Stomach (tissue), 9 donors: ENCODE results near the gene MYCBP2. TPM values are rescaled to one million over a fixed set of nuclear protein-coding genes. Genes with fewer than 3 reads are reported as not detected.

Experiments used
- DNase-seq, 2 donors: peaks; one replicate each; pipeline versions ENCODE4 v3.0.0 to v3.0.0-alpha.2; 2013 to 2019
- H3K27ac ChIP-seq, 5 donors: fragments of 200-600 bp in 4 of 5; sonication (generic) in 4 of 5; one replicate each; pipeline ENCODE4 v1.5.1; 2013 to 2019; ENCODE audit warnings: mild to moderate bottlenecking in 1 of 5, moderate library complexity in 1 of 5
- H3K27me3 ChIP-seq, 3 donors: fragments of 200-600 bp; sonication (generic); one replicate each; pipeline ENCODE4 v1.5.1; 2017 to 2019; ENCODE audit warnings: mixed run types in 1 of 3
- H3K36me3 ChIP-seq, 4 donors: fragments of 200-600 bp; sonication (generic); 1 replicate in 3 of 4; 2 replicates in 1 of 4; pipeline ENCODE4 v1.5.1; 2016 to 2019
- H3K4me1 ChIP-seq, 4 donors: fragments of 200-600 bp; sonication (generic); one replicate each; pipeline ENCODE4 v1.5.1; 2016 to 2019
- H3K4me3 ChIP-seq, 4 donors: fragments of 200-600 bp; sonication (generic) in 3 of 4; one replicate each; pipeline ENCODE4 v1.5.1; 2016 to 2019; ENCODE audit warnings: mild to moderate bottlenecking in 1 of 4
- H3K9me3 ChIP-seq, 4 donors: fragments of 200-600 bp; sonication (generic); one replicate each; pipeline ENCODE4 v1.5.1; 2016 to 2019
- EP300 ChIP-seq: sonication (generic); formaldehyde crosslinking; IDR thresholded peaks from one replicate; pipeline ENCODE4 v1.6.1; 2017; ENCODE audit warnings: antibody characterized with exemption
- POLR2A ChIP-seq, 4 donors: fragments of 450-650 bp; IDR thresholded peaks; one replicate each; pipeline ENCODE4 v1.6.1; 2016; ENCODE audit warnings: antibody characterized with exemption in 4 of 4, control low read depth in 2 of 4, mild to moderate bottlenecking in 1 of 4, moderate library complexity in 1 of 4
- POLR2AphosphoS5 ChIP-seq, 3 donors: sonication (generic); formaldehyde crosslinking; IDR thresholded peaks; one replicate each; pipeline ENCODE4 v1.6.1; 2016; ENCODE audit warnings: antibody characterized with exemption in 3 of 3
- WGBS, 5 donors: extraction: QIAGEN DNeasy Blood & Tissue Kit in 3 of 5; methylation state at CpG; one replicate each; pipeline versions ENCODE4 v1.1.5 to v1.1.7; 2013 to 2018; 5-methylcytosine and 5-hydroxymethylcytosine counted together
- intact Hi-C: fragments of 100-400 bp; cut with DNase I; formaldehyde crosslinking; loops from one replicate; pipeline ENCODE4 v1.15.1; 2023; ENCODE audit warnings: low total_unique reads
- polyA plus RNA-seq, 3 donors: library from polyadenylated mRNA; stranded (reverse); fragments of 200-250 nt; gene quantifications; one replicate each; pipeline ENCODE4 v1.2.3, GENCODE V29; 2013
- total RNA-seq, 5 donors: library from RNA; depleted of rRNA; stranded (reverse); fragments of >200 nt; gene quantifications; one replicate each; pipeline versions ENCODE4 v1.1.0 to v1.2.3, GENCODE V29; 2014 to 2016
- TF ChIP-seq, protein P1 (sequence below), 7 experiments: fragments of 450-650 bp in 4 of 7; fragments of 200-600 bp in 3 of 7; sonication (generic) in 3 of 7; IDR thresholded peaks; one replicate each; pipeline ENCODE4 v1.5.1; 2016 to 2019; ENCODE audit warnings: antibody characterized with exemption in 7 of 7, control low read depth in 2 of 7, mild to moderate bottlenecking in 1 of 7
- donor health status: healthy with polysubstance abuse.
- donor health status: Bipolar disorder and iron deficiency.
- donor health status: healthy.

MYCBP2 gene
- total and polyA plus RNA-seq, 8 donors, result 15.6 to 194 (median 70.4) TPM

DNA sequence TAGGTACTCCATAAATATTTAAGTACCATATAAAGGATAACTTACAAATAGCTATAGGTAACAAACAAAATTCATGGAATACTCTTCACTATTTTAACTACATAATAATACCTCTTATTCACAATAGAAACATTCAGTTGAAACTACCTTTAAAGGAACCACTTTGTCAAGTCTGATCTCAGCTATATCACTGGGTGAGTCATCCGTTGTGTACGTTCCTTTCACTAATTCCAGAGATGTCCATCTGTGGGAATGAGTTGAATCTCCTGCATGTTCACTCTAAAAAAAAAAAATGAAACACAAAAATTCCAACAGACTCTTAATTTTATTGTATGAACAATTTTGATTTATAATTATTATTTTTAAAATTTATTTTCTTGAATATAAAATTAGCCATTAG lies 150.5 kb downstream of the MYCBP2 start:
- Histone ChIP-seq H3K36me3 (peaks cover 44 to 100% (median 96%) of the 10 kb centered on the region in 4 donors), H3K4me1 (no peaks in the 10 kb centered on the region), H3K9me3 (no peaks in the 10 kb centered on the region), H3K4me3 (no peak overlapping the region), H3K27ac (no peak overlapping the region), H3K27me3 (no peaks in the 10 kb centered on the region)
- TF ChIP-seq POLR2AphosphoS5 (IDR thresholded peaks at IDR 0.05) (no peak), POLR2A (IDR thresholded peaks at IDR 0.05) (no peak)
- TF ChIP-seq, protein P1, sequence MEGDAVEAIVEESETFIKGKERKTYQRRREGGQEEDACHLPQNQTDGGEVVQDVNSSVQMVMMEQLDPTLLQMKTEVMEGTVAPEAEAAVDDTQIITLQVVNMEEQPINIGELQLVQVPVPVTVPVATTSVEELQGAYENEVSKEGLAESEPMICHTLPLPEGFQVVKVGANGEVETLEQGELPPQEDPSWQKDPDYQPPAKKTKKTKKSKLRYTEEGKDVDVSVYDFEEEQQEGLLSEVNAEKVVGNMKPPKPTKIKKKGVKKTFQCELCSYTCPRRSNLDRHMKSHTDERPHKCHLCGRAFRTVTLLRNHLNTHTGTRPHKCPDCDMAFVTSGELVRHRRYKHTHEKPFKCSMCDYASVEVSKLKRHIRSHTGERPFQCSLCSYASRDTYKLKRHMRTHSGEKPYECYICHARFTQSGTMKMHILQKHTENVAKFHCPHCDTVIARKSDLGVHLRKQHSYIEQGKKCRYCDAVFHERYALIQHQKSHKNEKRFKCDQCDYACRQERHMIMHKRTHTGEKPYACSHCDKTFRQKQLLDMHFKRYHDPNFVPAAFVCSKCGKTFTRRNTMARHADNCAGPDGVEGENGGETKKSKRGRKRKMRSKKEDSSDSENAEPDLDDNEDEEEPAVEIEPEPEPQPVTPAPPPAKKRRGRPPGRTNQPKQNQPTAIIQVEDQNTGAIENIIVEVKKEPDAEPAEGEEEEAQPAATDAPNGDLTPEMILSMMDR (IDR thresholded peaks at IDR 0.05), result no peak
- intact Hi-C loops, result no loop called here
- 73 to 88% (median 76%) methylated on average over 2 of the region's 2 CpGs for WGBS, 5 donors
- no peak for DNase-seq

DNA sequence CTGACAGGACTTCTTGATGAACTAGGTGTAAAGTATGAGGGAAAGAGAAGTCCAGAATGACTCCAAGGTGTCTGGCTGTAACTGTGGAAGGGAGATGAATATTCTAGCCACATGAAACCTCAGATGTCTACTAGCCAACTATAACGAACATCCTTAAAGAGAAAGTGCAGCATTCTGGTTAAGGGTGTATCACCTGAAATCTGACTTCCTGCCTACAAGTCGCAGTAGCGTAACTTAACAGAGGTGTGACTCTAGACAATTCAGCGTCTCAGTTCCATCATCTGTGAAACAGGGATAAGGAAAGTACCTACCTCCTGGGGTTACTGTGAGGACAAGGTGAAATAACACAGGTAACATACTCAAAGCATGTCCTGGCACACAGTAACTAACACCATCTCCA lies 154.2 kb downstream of the MYCBP2 start:
- TF ChIP-seq POLR2A (IDR thresholded peaks at IDR 0.05), result no peak
- no peak for TF ChIP-seq EP300
- TF ChIP-seq, protein P1 (IDR thresholded peaks at IDR 0.05), result no peak
- TF ChIP-seq POLR2AphosphoS5 (IDR thresholded peaks at IDR 0.05), result no peak
- H3K36me3 ChIP-seq, result peaks cover 31 to 100% (median 95%) of the 10 kb centered on the region in 4 donors

DNA sequence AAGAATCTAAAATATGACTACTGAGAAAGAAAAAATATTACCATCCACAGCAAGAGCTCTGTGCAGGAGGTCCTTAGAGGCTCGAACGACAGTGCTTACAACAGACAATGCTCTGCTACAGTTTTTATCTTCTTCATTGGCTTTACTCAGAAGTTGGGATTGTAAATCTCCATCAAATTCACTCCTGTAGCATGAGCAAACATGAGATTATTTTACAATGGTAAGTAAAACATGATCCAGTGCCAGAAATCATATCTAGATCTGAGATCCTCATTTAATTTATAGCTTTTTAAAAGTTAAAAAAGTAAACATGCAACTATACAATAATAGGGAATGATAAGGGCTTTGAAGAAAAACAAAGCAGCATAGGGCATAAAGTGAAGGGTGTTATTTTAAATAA lies 155.4 kb downstream of the MYCBP2 start:
- intact Hi-C loops, result no loop called here
- Histone ChIP-seq H3K9me3 (no peaks in the 10 kb centered on the region), H3K4me1 (no peaks in the 10 kb centered on the region), H3K36me3 (peaks cover 28 to 98% (median 94%) of the 10 kb centered on the region in 4 donors), H3K27ac (no peak overlapping the region), H3K27me3 (no peaks in the 10 kb centered on the region), H3K4me3 (no peak overlapping the region)
- no peak for TF ChIP-seq POLR2AphosphoS5 (IDR thresholded peaks at IDR 0.05)
- TF ChIP-seq POLR2A (IDR thresholded peaks at IDR 0.05), result no peak
- no peak for TF ChIP-seq EP300
- TF ChIP-seq, protein P1 (IDR thresholded peaks at IDR 0.05), result no peak
- WGBS, 5 donors, result 85 to 94% (median 92%) methylated on average over 2 of the region's 2 CpGs
- no peak for DNase-seq

More for the DNA sequence above, 154.2 kb downstream of the MYCBP2 start:
- intact Hi-C loops, result no loop called here
- H3K4me1 ChIP-seq, result no peaks in the 10 kb centered on the region
- WGBS, 5 donors, result 90 to 97% (median 94%) methylated on average over 4 of the region's 4 CpGs
- no peak overlapping the region for H3K27ac ChIP-seq
- no peaks in the 10 kb centered on the region for H3K27me3 ChIP-seq
- H3K4me3 ChIP-seq, result no peak overlapping the region
- no peak for DNase-seq
- H3K9me3 ChIP-seq, result no peaks in the 10 kb centered on the region

DNA sequence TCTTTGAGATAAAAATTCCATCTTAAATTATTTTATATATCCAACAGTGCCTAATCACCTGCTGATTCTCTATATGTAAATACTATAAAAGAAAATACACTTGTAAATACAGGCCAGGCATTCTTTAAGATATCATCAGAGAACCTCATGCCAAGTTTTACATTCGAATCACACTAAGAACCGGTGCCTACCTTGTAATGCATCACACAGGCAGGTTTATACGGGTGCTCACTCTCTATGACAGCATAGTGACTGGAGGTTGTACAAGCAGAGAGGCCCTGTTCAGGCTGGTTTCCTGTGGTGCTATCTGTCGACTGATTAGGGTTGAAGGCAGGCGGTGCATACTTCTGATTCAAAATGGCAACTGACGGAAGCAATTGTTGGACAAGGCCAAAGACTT lies 158.7 kb downstream of the MYCBP2 start:
- peaks cover 32 to 98% (median 97%) of the 10 kb centered on the region in 4 donors for H3K36me3 ChIP-seq
- no peak overlapping the region for H3K4me3 ChIP-seq
- no peak for DNase-seq
- WGBS, 5 donors, result 91 to 96% (median 95%) methylated on average over 6 of the region's 6 CpGs
- no peak for TF ChIP-seq POLR2AphosphoS5 (IDR thresholded peaks at IDR 0.05)
- no peak for TF ChIP-seq EP300
- TF ChIP-seq POLR2A (IDR thresholded peaks at IDR 0.05), result no peak
- H3K27me3 ChIP-seq, result no peaks in the 10 kb centered on the region
- no peak overlapping the region for H3K27ac ChIP-seq
- no peaks in the 10 kb centered on the region for H3K4me1 ChIP-seq
- intact Hi-C loops, result no loop called here
- H3K9me3 ChIP-seq, result no peaks in the 10 kb centered on the region

- TF ChIP-seq EP300 (no peak), POLR2A (IDR thresholded peaks at IDR 0.05) (no peak), POLR2AphosphoS5 (IDR thresholded peaks at IDR 0.05) (no peak)
- TF ChIP-seq, protein P1 (IDR thresholded peaks at IDR 0.05), result no peak
- peaks cover 0 to 81% (median 60%) of the 10 kb centered on the region in 4 donors for H3K36me3 ChIP-seq
- WGBS, 5 donors, result 65 to 86% (median 82%) methylated on average over 1 of the region's 1 CpG
Observed at GRCh38 chr13:77150651-77151050, 176.2 kb downstream of the MYCBP2 start.

More at GRCh38 chr13:77150651-77151050, 176.2 kb downstream of the MYCBP2 start:
- no peaks in the 10 kb centered on the region for H3K27me3 ChIP-seq
- no peak overlapping the region for H3K4me3 ChIP-seq
- H3K27ac ChIP-seq, result no peak overlapping the region
- no peaks in the 10 kb centered on the region for H3K9me3 ChIP-seq
- DNase-seq, result no peak
- no peaks in the 10 kb centered on the region for H3K4me1 ChIP-seq
- intact Hi-C loops, result no loop called here
